Mesothelial cell of epicardium (in vitro differentiated cells): ENCODE data around the gene TTLL12. TPM values are rescaled to one million over a fixed set of nuclear protein-coding genes. Genes with fewer than 3 reads are reported as not detected.
A peak's percentile ranks its signal among the peaks of the same experiment; 100 is the strongest.

Experiments
- DNase-seq, 2 experiments: peaks; one replicate each; pipeline ENCODE4 v3.0.0; 2021; ENCODE audit warnings: low spot score in 2 of 2; ENCODE audit not compliant: unreplicated experiment in 2 of 2
- H3K27ac Mint-ChIP-seq: 2 replicates; pipeline ENCODE4 v1.8.0; 2021; ENCODE audit warnings: mixed read lengths
- H3K27me3 Mint-ChIP-seq: 2 replicates; pipeline ENCODE4 v1.8.0; 2021; ENCODE audit warnings: low read depth, mixed read lengths
- H3K36me3 Mint-ChIP-seq: 2 replicates; pipeline ENCODE4 v1.8.0; 2021; ENCODE audit warnings: mixed read lengths
- H3K4me1 Mint-ChIP-seq: 2 replicates; pipeline ENCODE4 v1.8.0; 2021; ENCODE audit warnings: mixed read lengths
- H3K4me3 Mint-ChIP-seq: 2 replicates; pipeline ENCODE4 v1.8.0; 2021; ENCODE audit warnings: mild to moderate bottlenecking, moderate library complexity, mixed read lengths
- H3K9me3 Mint-ChIP-seq: 2 replicates; pipeline ENCODE4 v1.8.0; 2021; ENCODE audit warnings: mixed read lengths
- CTCF ChIP-seq: fragments of 200-600 bp; sonication (generic); IDR thresholded peaks from one replicate; pipeline ENCODE4 v1.5.0; 2021; ENCODE audit warnings: antibody characterized with exemption; ENCODE audit not compliant: unreplicated experiment
- total RNA-seq: library from RNA; stranded (reverse); gene quantifications from 3 replicates; pipeline ENCODE4 v1.2.1, GENCODE V29; 2021

The TTLL12 gene
- total RNA-seq, 1 donor from 2014 or later = 43.5 TPM

DNA sequence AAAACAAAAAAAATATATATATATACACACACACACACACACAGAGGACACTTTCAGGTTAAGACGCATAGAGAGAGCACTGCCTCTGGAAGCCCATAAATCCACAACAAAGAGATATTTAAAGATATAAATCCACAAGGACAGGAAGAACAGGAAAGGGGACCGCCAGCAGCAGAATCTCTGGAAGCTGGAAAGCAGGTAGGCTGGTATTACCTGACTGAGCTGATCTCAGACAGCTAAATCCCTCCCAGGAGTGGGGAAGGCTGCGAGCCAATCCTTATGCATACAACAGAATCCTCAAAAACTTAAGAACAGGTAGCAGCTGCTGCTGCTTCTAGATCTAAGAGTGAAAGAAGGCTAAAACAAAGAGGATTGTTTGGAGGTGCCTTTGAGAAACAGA is 42.0 kb downstream of the TTLL12 start:
- Mint-ChIP-seq H3K4me1 (peaks cover 18% of the 10 kb centered on the region), H3K27me3 (no peaks in the 10 kb centered on the region), H3K4me3 (peak overlapping the region; percentile 47), H3K36me3 (peaks cover 2% of the 10 kb centered on the region), H3K27ac (peak overlapping the region; percentile 84), H3K9me3 (no peaks in the 10 kb centered on the region)
- no peak for TF ChIP-seq CTCF
- DNase-seq = no peak

DNA sequence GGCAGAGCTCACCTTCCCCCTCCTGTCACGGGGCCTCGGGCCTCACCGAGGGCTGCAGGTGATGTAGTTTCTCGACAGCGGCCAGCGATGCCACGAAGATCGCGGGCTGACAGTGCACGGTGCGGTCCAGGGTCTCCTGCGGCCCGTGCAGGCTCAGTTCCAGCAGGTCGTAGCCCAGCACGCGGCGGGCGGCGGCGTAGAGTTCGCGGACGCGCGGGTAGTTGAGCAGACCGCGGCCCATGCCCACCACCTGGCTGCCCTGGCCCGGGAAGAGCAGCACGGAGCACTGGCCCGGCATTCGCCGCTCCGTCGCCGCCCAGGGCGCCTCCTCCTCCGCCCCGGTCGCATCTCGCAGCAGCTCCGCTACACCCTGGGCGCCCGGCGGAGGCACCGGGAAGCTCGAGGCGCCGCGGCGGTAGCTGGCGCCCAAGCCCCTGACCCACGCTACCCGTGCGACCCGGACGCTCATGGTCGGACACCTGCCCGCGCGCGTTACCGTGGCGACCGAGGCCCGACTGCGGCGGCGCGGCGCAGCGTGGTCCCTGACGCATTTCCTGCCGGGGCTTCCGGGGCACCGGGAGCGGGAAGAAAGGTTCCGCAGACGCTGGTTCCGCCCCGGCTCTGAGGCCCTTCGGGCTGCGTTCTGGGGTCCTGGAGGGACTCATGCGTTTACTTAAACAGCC is 43.9 kb downstream of the TTLL12 start, which contains the start of gene MCAT:
Gene MCAT, minus strand, starts transcription at position 519 of the 683 bp plus-strand sequence. Its CDS starts 50 bp downstream, at position 469.
- TF ChIP-seq CTCF = no peak
- H3K4me3 Mint-ChIP-seq = peak within 1 kb of the TSS; percentile 84
- H3K27me3 Mint-ChIP-seq = no peaks in the 10 kb centered on the region
- DNase-seq = peak; percentile 55 to 78
- peak within 1 kb of the TSS; percentile 94 for H3K27ac Mint-ChIP-seq
- peaks cover 18% of the 10 kb centered on the region for H3K4me1 Mint-ChIP-seq
- peaks cover 6% of the 10 kb centered on the region for H3K36me3 Mint-ChIP-seq
- no peaks in the 10 kb centered on the region for H3K9me3 Mint-ChIP-seq

GRCh38 chr22:43136801-43137200 is 50.1 kb downstream of the TTLL12 start:
- Mint-ChIP-seq H3K4me3 (no peak overlapping the region), H3K4me1 (peaks cover 1% of the 10 kb centered on the region), H3K9me3 (no peaks in the 10 kb centered on the region), H3K27me3 (no peaks in the 10 kb centered on the region), H3K36me3 (peaks cover 22% of the 10 kb centered on the region), H3K27ac (no peak overlapping the region)
- DNase-seq = no peak
- no peak for TF ChIP-seq CTCF

GRCh38 chr22:43136255-43136654 is 50.7 kb downstream of the TTLL12 start:
- no peaks in the 10 kb centered on the region for H3K27me3 Mint-ChIP-seq
- peak; percentile 47 for TF ChIP-seq CTCF
- DNase-seq = peak; percentile 45 to 56
- no peaks in the 10 kb centered on the region for H3K9me3 Mint-ChIP-seq
- no peak overlapping the region for H3K4me3 Mint-ChIP-seq
- H3K27ac Mint-ChIP-seq = no peak overlapping the region
- peaks cover 22% of the 10 kb centered on the region for H3K36me3 Mint-ChIP-seq
- no peaks in the 10 kb centered on the region for H3K4me1 Mint-ChIP-seq

DNA sequence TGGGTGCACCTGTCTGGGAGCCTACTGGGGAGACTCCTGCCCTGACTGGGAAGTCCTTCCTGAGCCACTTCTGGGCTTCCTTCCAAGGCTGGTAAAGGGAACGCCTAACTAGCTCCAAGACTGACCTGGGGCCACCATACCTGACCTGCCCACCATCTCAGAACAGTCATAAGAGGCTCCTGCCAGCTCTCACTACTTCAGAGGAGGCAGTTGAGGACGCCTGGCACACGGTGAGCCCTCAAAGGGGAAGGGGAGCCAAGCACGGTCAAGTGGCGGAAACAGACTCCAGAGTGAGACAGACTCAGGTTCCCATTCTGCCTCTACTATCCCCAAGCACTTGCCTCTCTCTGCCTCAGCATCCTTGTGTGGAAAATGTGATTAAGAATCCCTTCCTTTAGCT is 51.4 kb downstream of the TTLL12 start:
- TF ChIP-seq CTCF = no peak
- DNase-seq = no peak
- Mint-ChIP-seq H3K27ac (no peak overlapping the region), H3K36me3 (peaks cover 22% of the 10 kb centered on the region), H3K4me1 (no peaks in the 10 kb centered on the region), H3K27me3 (no peaks in the 10 kb centered on the region), H3K4me3 (no peak overlapping the region), H3K9me3 (no peaks in the 10 kb centered on the region)
